ENCODE data around the gene KRTAP19-8.

Gene KRTAP19-8, protein sequence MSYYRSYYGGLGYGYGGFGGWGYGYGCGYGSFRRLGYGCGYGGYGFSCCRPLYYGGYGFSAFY

DNA sequence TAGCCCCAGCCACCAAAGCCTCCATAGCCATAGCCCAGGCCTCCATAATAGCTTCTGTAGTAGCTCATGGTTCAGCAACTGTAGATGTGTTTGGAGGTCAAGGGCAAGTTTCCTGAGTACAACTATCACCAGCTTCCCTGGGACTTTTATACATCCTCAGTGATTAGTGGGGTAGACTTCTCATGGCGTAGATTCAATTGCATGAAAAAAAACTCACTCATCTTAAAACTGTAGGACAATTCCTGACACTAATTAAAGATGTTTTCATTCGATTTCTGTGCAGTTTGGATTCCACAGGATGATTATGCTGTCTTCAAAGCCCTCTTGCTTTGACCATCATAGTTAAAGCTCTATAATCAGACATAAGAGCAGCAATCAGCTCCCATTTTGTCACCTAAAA lies at the start of gene KRTAP19-8:
Gene KRTAP19-8, minus strand, starts transcription at position 101 of the 400 bp plus-strand sequence. Its CDS starts 33 bp downstream, at position 68.
- H3K27me3 ChIP-seq (ENCODE audit: low read depth, low read length), result no peaks in the 10 kb centered on the region
- peaks cover 24% of the 10 kb centered on the region for H3K4me1 ChIP-seq (ENCODE audit: low read length)
- TF ChIP-seq, protein P1, sequence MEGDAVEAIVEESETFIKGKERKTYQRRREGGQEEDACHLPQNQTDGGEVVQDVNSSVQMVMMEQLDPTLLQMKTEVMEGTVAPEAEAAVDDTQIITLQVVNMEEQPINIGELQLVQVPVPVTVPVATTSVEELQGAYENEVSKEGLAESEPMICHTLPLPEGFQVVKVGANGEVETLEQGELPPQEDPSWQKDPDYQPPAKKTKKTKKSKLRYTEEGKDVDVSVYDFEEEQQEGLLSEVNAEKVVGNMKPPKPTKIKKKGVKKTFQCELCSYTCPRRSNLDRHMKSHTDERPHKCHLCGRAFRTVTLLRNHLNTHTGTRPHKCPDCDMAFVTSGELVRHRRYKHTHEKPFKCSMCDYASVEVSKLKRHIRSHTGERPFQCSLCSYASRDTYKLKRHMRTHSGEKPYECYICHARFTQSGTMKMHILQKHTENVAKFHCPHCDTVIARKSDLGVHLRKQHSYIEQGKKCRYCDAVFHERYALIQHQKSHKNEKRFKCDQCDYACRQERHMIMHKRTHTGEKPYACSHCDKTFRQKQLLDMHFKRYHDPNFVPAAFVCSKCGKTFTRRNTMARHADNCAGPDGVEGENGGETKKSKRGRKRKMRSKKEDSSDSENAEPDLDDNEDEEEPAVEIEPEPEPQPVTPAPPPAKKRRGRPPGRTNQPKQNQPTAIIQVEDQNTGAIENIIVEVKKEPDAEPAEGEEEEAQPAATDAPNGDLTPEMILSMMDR (IDR thresholded peaks at IDR 0.05; ENCODE audit: low read depth, low read length), result no peak
- no peak for TF ChIP-seq EZH2phosphoT487 (IDR thresholded peaks at IDR 0.05; ENCODE audit: low read depth)
- no peak within 1 kb of the TSS for H3K27ac ChIP-seq (ENCODE audit: low read length)
- no peak within 1 kb of the TSS for H3K4me2 ChIP-seq (ENCODE audit: low read length)
- no peak within 1 kb of the TSS for H2AFZ ChIP-seq (ENCODE audit: low read depth, low read length)
- H3K9ac ChIP-seq (ENCODE audit: low read length), result no peak within 1 kb of the TSS
- H4K20me1 ChIP-seq (ENCODE audit: insufficient read depth, low read length), result no peaks in the 10 kb centered on the region
- H3K36me3 ChIP-seq (replicated peaks; ENCODE audit: low read depth, low read length), result no peaks in the 10 kb centered on the region
- no peaks in the 10 kb centered on the region for H3K79me2 ChIP-seq (ENCODE audit: low read length)
- no peak within 1 kb of the TSS for H3K4me3 ChIP-seq (ENCODE audit: low read length)
- H3K9me3 ChIP-seq (ENCODE audit: insufficient read depth, low read length), result no peaks in the 10 kb centered on the region

DNA sequence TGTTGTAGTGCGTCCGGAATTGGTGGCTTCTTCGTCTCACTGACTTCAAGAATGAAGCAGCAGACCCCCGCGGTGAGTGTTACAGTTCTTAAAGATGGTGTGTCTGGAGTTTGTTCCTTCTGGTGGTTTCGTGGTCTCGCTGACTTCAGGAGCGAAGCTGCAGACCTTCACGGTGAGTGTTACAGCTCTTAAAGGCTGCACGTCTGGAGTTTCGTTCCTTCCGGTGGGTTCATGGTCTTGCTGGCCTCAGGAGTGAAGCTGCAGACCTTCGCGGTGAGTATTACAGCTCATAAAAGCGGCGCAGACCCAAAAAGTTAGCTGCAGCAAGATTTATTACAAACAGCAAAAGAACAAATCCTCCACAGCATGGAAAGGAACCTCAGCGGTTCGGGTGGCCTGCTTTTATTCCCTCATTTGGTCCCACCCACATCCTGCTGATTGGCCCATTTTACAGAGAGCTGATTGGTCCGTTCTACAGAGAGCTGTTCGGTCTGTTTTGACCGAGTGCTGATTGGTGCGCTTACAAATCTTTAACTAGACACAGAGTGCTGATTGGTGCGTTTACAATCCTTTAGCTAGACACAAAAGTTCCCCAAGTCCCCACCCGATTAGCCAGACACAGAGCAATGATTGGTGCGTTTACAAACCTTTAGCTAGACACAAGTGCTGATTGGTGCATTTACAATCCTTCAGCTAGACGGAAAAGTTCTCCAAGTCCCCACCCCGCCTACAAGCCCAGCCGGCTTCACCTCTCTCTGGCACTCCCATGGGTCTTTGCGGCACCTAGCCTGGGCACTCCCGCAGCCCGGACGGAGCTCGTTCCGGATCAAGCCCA lies 49.6 kb upstream of the KRTAP19-8 start:
- no peak overlapping the region for H3K4me3 ChIP-seq (ENCODE audit: low read length)
- H3K9me3 ChIP-seq (ENCODE audit: insufficient read depth, low read length), result no peaks in the 10 kb centered on the region
- no peak overlapping the region for H3K4me2 ChIP-seq (ENCODE audit: low read length)
- H3K4me1 ChIP-seq (ENCODE audit: low read length), result no peaks in the 10 kb centered on the region
- H3K9ac ChIP-seq (ENCODE audit: low read length), result no peak overlapping the region
- TF ChIP-seq EZH2phosphoT487 (IDR thresholded peaks at IDR 0.05; ENCODE audit: low read depth), result no peak
- TF ChIP-seq, protein P1 (IDR thresholded peaks at IDR 0.05; ENCODE audit: low read depth, low read length), result no peak
- no peaks in the 10 kb centered on the region for H3K27me3 ChIP-seq (ENCODE audit: low read depth, low read length)
- no peaks in the 10 kb centered on the region for H3K79me2 ChIP-seq (ENCODE audit: low read length)
- no peak overlapping the region for H3K27ac ChIP-seq (ENCODE audit: low read length)
- H3K36me3 ChIP-seq (replicated peaks; ENCODE audit: low read depth, low read length), result no peaks in the 10 kb centered on the region
- no peak overlapping the region for H2AFZ ChIP-seq (ENCODE audit: low read depth, low read length)
- no peaks in the 10 kb centered on the region for H4K20me1 ChIP-seq (ENCODE audit: insufficient read depth, low read length)

DNA sequence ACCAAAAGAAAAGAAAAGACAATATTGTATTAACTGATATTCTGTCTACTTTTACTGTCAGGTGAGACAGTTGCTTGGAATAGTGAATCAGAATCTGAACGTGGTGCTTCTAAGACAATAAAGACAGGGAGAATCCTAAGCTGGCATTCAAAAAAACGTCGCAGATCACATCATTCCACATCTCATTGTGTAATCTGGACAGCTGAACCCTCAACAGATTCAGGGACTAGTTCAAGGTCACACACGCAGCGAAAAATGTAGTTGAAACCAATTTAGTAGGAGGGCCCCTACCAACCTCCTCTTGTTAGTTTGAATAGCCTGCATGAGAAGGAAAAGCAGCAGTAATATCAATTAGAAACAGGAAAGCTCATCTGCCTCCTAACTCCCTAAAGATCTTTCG lies 46.4 kb upstream of the KRTAP19-8 start:
- H4K20me1 ChIP-seq (ENCODE audit: insufficient read depth, low read length), result no peaks in the 10 kb centered on the region
- H3K4me3 ChIP-seq (ENCODE audit: low read length), result no peak overlapping the region
- no peaks in the 10 kb centered on the region for H3K9me3 ChIP-seq (ENCODE audit: insufficient read depth, low read length)
- H3K27ac ChIP-seq (ENCODE audit: low read length), result no peak overlapping the region
- H3K4me1 ChIP-seq (ENCODE audit: low read length), result no peaks in the 10 kb centered on the region
- H3K79me2 ChIP-seq (ENCODE audit: low read length), result no peaks in the 10 kb centered on the region
- no peak for TF ChIP-seq EZH2phosphoT487 (IDR thresholded peaks at IDR 0.05; ENCODE audit: low read depth)
- TF ChIP-seq, protein P1 (IDR thresholded peaks at IDR 0.05; ENCODE audit: low read depth, low read length), result no peak
- H3K9ac ChIP-seq (ENCODE audit: low read length), result no peak overlapping the region
- no peak overlapping the region for H2AFZ ChIP-seq (ENCODE audit: low read depth, low read length)
- no peaks in the 10 kb centered on the region for H3K36me3 ChIP-seq (replicated peaks; ENCODE audit: low read depth, low read length)
- H3K4me2 ChIP-seq (ENCODE audit: low read length), result no peak overlapping the region
- no peaks in the 10 kb centered on the region for H3K27me3 ChIP-seq (ENCODE audit: low read depth, low read length)

DNA sequence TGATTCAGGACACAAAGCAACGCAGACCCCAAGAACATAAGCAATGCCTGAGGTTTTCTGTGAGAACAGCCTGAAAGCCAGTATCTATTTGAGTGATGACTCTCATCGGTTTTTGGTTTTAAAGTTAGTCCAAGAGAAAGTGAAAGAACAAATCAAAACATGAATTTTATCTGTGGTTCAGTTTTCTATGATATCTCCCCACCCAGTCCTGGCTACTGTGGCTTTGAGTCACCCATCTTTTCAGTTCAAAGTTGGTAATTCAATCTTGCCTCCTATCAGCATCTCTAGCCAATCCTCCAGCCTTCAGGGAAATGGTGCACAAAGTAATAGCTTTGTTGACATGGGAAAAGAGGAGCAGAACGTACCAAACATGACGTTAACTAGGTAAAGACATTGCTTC lies 40.5 kb upstream of the KRTAP19-8 start:
- H3K36me3 ChIP-seq (replicated peaks; ENCODE audit: low read depth, low read length), result no peaks in the 10 kb centered on the region
- H3K9me3 ChIP-seq (ENCODE audit: insufficient read depth, low read length), result no peaks in the 10 kb centered on the region
- no peaks in the 10 kb centered on the region for H3K27me3 ChIP-seq (ENCODE audit: low read depth, low read length)
- no peak for TF ChIP-seq EZH2phosphoT487 (IDR thresholded peaks at IDR 0.05; ENCODE audit: low read depth)
- TF ChIP-seq, protein P1 (IDR thresholded peaks at IDR 0.05; ENCODE audit: low read depth, low read length), result no peak
- no peaks in the 10 kb centered on the region for H4K20me1 ChIP-seq (ENCODE audit: insufficient read depth, low read length)
- H3K27ac ChIP-seq (ENCODE audit: low read length), result no peak overlapping the region
- H3K9ac ChIP-seq (ENCODE audit: low read length), result no peak overlapping the region
- peak overlapping the region; percentile 34 for H3K4me2 ChIP-seq (ENCODE audit: low read length)
- no peaks in the 10 kb centered on the region for H3K79me2 ChIP-seq (ENCODE audit: low read length)
- H3K4me1 ChIP-seq (ENCODE audit: low read length), result peaks cover 19% of the 10 kb centered on the region
- H2AFZ ChIP-seq (ENCODE audit: low read depth, low read length), result peak overlapping the region; percentile 46; the same call in 1 of the 2 replicates
- H3K4me3 ChIP-seq (ENCODE audit: low read length), result no peak overlapping the region; the same call in 1 of the 2 replicates
